A549 treated with AZD2906 at 1 μM for 4 hours (cell line): Measurements from ENCODE around the gene DSC2. TPM values are rescaled to one million over a fixed set of nuclear protein-coding genes. Genes with fewer than 3 reads are reported as not detected.

Experiments used
- total RNA-seq: library from RNA; stranded (reverse); fragments of 200-300 nt; extraction: Qiagen RNA extraction; gene quantifications from 5 replicates; pipeline ENCODE4 v1.2.3, GENCODE V29; 2022

Gene DSC2
- total RNA-seq, result 0.71 to 1.00 TPM (median 0.85 TPM) in 5 replicates

DNA sequence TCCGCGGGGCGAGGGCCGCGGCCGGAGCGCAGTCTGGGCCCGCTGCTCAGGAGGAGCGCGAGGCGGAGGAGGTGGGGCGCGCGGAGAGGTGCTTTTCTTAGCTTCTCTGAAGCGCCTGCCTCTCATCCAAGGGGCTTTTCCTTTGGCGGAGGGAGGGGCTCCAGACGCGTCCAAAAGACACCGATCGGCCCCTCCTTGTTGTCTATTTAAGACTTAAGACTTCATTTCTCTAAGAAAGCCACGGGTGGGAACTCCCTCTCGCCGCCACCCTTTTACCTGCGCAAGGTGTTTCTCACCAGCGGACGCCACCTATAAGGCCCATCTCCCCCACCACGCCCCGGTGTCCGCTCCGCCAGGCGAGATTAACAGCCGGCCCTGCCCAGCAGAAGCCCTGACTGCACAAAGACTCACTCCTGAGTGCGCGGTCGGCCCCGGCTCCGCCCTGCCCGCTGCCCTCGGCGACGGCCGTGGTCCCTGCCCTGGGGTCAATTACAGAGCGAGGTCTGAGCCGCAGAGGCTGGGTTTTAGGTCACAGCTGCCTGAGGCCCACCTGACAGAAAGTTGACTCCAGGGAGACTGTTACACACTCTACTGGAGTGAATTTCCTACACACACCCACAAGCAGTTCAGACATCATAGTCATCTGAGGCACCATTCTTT is at the start of gene DSC2:
DSC2 (minus strand) TSS at position 397 of the 660 bp plus-strand sequence. CDS start 450 bp downstream, outside the sequence.

GRCh38 chr18:31042406-31043181 is 59.6 kb downstream of the DSC2 start, which contains the start of gene DSC3:
TSS of gene DSC3 (minus strand) at chr18:31042742. CDS start at chr18:31042660, 82 bp downstream.

Other genes with a start within 250 kb of the DSC2 start
- 1.00 to 1.9 TPM (median 1.2 TPM) in 5 replicates for gene DSC3, start 59.7 kb downstream of the DSC2 start, total RNA-seq
- gene DSC1, start 60.4 kb upstream of the DSC2 start, total RNA-seq, result not detected in 5 replicates
- not detected in 5 replicates for gene DSG1, start 215.7 kb upstream of the DSC2 start, total RNA-seq